ENCODE data around the gene CENPX. TPM values are rescaled to one million over a fixed set of nuclear protein-coding genes. Genes with fewer than 3 reads are reported as not detected.

CENPX gene
- total and polyA plus RNA-seq, 2 of the 13 experiments (the other 11 are each of a cell fraction or from before 2014, with no cell fraction given), result 92.7 to 170 TPM

DNA sequence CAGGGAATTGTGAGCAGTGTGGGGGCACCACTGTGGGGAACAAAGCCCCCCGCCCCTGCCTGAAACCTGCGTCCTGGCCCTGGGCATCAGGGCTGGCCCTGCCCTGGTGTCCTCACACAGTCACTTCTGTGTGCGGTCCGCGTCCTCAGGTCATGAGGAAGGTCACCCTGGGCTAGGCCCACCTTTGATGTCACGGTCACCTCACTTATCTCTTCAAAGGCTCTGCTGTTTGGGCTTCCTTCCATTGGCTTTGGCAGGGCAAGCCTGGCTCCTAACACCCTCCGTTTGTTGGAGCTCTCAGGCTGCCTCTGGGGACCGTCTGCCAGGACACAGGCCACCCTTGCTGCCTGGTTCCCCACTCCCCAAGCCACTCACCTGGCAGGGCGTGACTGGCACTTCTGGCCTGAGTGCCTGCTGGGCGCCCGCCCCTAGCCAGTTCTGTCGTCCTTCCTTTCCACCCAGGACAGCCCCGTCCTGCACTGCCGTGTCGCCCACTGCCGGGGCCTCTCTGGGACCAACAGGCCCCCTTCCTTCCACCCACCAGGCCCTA lies 8.8 kb downstream of the CENPX start (continued):
- TF ChIP-seq, protein P1, sequence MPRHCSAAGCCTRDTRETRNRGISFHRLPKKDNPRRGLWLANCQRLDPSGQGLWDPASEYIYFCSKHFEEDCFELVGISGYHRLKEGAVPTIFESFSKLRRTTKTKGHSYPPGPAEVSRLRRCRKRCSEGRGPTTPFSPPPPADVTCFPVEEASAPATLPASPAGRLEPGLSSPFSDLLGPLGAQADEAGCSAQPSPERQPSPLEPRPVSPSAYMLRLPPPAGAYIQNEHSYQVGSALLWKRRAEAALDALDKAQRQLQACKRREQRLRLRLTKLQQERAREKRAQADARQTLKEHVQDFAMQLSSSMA (CRISPR knock-in tag; IDR thresholded peaks at IDR 0.05), result no peak
- no peak for TF ChIP-seq PHF8 (CRISPR knock-in tag; IDR thresholded peaks at IDR 0.05)
- no peak for TF ChIP-seq MIER3 (CRISPR knock-in tag; IDR thresholded peaks at IDR 0.05; ENCODE audit: borderline replicate concordance)
- no peak for TF ChIP-seq MED8 (CRISPR knock-in tag; IDR thresholded peaks at IDR 0.05; ENCODE audit: insufficient replicate concordance)
- no peak for TF ChIP-seq ZBTB3 (CRISPR knock-in tag; IDR thresholded peaks at IDR 0.05; ENCODE audit: borderline replicate concordance, low read depth)
- TF ChIP-seq, protein P2, sequence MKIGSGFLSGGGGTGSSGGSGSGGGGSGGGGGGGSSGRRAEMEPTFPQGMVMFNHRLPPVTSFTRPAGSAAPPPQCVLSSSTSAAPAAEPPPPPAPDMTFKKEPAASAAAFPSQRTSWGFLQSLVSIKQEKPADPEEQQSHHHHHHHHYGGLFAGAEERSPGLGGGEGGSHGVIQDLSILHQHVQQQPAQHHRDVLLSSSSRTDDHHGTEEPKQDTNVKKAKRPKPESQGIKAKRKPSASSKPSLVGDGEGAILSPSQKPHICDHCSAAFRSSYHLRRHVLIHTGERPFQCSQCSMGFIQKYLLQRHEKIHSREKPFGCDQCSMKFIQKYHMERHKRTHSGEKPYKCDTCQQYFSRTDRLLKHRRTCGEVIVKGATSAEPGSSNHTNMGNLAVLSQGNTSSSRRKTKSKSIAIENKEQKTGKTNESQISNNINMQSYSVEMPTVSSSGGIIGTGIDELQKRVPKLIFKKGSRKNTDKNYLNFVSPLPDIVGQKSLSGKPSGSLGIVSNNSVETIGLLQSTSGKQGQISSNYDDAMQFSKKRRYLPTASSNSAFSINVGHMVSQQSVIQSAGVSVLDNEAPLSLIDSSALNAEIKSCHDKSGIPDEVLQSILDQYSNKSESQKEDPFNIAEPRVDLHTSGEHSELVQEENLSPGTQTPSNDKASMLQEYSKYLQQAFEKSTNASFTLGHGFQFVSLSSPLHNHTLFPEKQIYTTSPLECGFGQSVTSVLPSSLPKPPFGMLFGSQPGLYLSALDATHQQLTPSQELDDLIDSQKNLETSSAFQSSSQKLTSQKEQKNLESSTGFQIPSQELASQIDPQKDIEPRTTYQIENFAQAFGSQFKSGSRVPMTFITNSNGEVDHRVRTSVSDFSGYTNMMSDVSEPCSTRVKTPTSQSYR (CRISPR knock-in tag; IDR thresholded peaks at IDR 0.05; ENCODE audit: borderline replicate concordance), result peak; percentile 45; the same call in 1 of the 2 replicates
- TF ChIP-seq ZNF256 (CRISPR knock-in tag; conservative IDR thresholded peaks at IDR 0.05), result no peak
- no peak for TF ChIP-seq RAD51 (IDR thresholded peaks at IDR 0.05; ENCODE audit: borderline replicate concordance)
- no peak for TF ChIP-seq ZFP36 (IDR thresholded peaks at IDR 0.05; ENCODE audit: borderline replicate concordance, low read depth, low read length, partially characterized antibody)
- TF ChIP-seq KDM5B (CRISPR knock-in tag; IDR thresholded peaks at IDR 0.05; ENCODE audit: borderline replicate concordance), result no peak
- TF ChIP-seq NR2C2 (CRISPR knock-in tag; IDR thresholded peaks at IDR 0.05; ENCODE audit: borderline replicate concordance), result peak; percentile 66
- TF ChIP-seq TBL1XR1 (IDR thresholded peaks at IDR 0.05; ENCODE audit: borderline replicate concordance, low read length, partially characterized antibody), result no peak
- no peak for TF ChIP-seq SRSF1 (optimal IDR thresholded peaks at IDR 0.05; ENCODE audit: low read depth, low read length)
- TF ChIP-seq, protein P3, sequence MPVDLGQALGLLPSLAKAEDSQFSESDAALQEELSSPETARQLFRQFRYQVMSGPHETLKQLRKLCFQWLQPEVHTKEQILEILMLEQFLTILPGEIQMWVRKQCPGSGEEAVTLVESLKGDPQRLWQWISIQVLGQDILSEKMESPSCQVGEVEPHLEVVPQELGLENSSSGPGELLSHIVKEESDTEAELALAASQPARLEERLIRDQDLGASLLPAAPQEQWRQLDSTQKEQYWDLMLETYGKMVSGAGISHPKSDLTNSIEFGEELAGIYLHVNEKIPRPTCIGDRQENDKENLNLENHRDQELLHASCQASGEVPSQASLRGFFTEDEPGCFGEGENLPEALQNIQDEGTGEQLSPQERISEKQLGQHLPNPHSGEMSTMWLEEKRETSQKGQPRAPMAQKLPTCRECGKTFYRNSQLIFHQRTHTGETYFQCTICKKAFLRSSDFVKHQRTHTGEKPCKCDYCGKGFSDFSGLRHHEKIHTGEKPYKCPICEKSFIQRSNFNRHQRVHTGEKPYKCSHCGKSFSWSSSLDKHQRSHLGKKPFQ (CRISPR knock-in tag; IDR thresholded peaks at IDR 0.05; ENCODE audit: insufficient replicate concordance), result no peak
- TF ChIP-seq MED13 (CRISPR knock-in tag; IDR thresholded peaks at IDR 0.05), result no peak
- peak; percentile 83 for TF ChIP-seq NR2F2 (IDR thresholded peaks at IDR 0.05; ENCODE audit: borderline replicate concordance, low read depth)
- TF ChIP-seq, protein P4, sequence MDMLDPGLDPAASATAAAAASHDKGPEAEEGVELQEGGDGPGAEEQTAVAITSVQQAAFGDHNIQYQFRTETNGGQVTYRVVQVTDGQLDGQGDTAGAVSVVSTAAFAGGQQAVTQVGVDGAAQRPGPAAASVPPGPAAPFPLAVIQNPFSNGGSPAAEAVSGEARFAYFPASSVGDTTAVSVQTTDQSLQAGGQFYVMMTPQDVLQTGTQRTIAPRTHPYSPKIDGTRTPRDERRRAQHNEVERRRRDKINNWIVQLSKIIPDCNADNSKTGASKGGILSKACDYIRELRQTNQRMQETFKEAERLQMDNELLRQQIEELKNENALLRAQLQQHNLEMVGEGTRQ (IDR thresholded peaks at IDR 0.05; ENCODE audit: low read depth, low read length), result no peak
- TF ChIP-seq, protein P4 (CRISPR knock-in tag; IDR thresholded peaks at IDR 0.05; ENCODE audit: borderline replicate concordance), result no peak
- TF ChIP-seq ZNF225 (CRISPR knock-in tag; IDR thresholded peaks at IDR 0.05), result no peak
- TF ChIP-seq MTA1 (CRISPR knock-in tag; IDR thresholded peaks at IDR 0.05; ENCODE audit: borderline replicate concordance), result peak; percentile 74; the same call in 1 of the 2 replicates
- TF ChIP-seq KDM3A (CRISPR knock-in tag; IDR thresholded peaks at IDR 0.05; ENCODE audit: low read depth), result no peak
- TF ChIP-seq ZNF670 (CRISPR knock-in tag; IDR thresholded peaks at IDR 0.05; ENCODE audit: borderline replicate concordance), result no peak

All from HepG2 (cell line).